VCaP (cell line): ENCODE measurements around the gene STK11IP.

Source experiments
- H3K27ac ChIP-seq: fragments of 450-650 bp; 2 replicates; pipeline ENCODE4 v1.5.1; 2017
- CTCF ChIP-seq: fragments of 450-650 bp; conservative IDR thresholded peaks from 2 replicates; pipeline ENCODE4 v1.5.1; 2017; ENCODE audit warnings: mild to moderate bottlenecking, moderate library complexity

Gene STK11IP

GRCh38 chr2:219661955-219662395 lies 64.3 kb downstream of the STK11IP start:
- H3K27ac ChIP-seq = no peak overlapping the region
- no peak for TF ChIP-seq CTCF

GRCh38 chr2:219662566-219662965 lies 64.9 kb downstream of the STK11IP start:
- no peak overlapping the region for H3K27ac ChIP-seq
- no peak for TF ChIP-seq CTCF

GRCh38 chr2:219663116-219663762 lies 65.6 kb downstream of the STK11IP start:
- no peak overlapping the region for H3K27ac ChIP-seq
- TF ChIP-seq CTCF = no peak

- TF ChIP-seq CTCF = no peak
These were observed 66.4 kb downstream of the STK11IP start for GRCh38 chr2:219664041-219664440.

DNA sequence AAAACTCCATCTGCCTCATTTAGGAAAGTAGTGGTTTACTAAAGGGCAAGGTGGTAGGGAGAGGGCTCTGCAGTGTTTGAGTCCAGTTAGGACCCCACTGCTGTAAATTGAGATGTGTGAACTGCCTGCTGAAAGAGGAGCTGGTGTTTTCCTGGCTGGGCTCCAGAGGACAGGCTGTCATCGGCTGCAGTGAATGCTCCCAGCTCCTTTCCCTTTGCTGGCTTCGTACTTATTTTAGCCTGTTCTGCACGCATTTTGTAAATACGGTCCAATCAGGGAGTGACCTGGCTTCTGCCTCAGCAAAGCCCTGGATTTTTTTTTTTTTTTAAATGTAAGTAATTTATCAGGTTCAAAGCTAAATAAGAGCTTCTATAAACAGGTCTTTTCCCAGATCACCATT lies 67.3 kb downstream of the STK11IP start:
- TF ChIP-seq CTCF = no peak

More at GRCh38 chr2:219664041-219664440, 66.4 kb downstream of the STK11IP start:
- H3K27ac ChIP-seq = no peak overlapping the region

GRCh38 chr2:219665926-219666325 lies 68.3 kb downstream of the STK11IP start:
- no peak for TF ChIP-seq CTCF
- no peak overlapping the region for H3K27ac ChIP-seq

More for the DNA sequence above, 67.3 kb downstream of the STK11IP start:
- H3K27ac ChIP-seq = no peak overlapping the region
